Immature natural killer cell (primary cell): ENCODE results near the gene RPS6KA2. TPM values are rescaled to one million over a fixed set of nuclear protein-coding genes. Genes with fewer than 3 reads are reported as not detected.
"Not testable (repeated sequence)": the region's sequence is repeated elsewhere in the genome, so short reads cannot be mapped to it uniquely, and the experiment has no call there.

Source experiments
- DNase-seq, 3 donors: peaks; one replicate each; pipeline ENCODE4 v3.0.0; 2022; ENCODE audit warnings: mixed read lengths in 1 of 3
- H3K27ac Mint-ChIP-seq, 6 donors: one replicate each; pipeline ENCODE4 v1.8.0; 2020; ENCODE audit warnings: mixed read lengths in 6 of 6, mild to moderate bottlenecking in 5 of 6, inconsistent platforms in 4 of 6, moderate library complexity in 3 of 6
- H3K27me3 Mint-ChIP-seq, 3 donors: one replicate each; pipeline ENCODE4 v1.8.0; 2020 to 2021; ENCODE audit warnings: low read depth in 3 of 3, mild to moderate bottlenecking in 3 of 3, mixed read lengths in 3 of 3, moderate library complexity in 3 of 3, inconsistent platforms in 1 of 3
- H3K36me3 Mint-ChIP-seq, 3 donors: one replicate each; pipeline ENCODE4 v1.8.0; 2020; ENCODE audit warnings: mixed read lengths in 3 of 3, inconsistent platforms in 2 of 3, mild to moderate bottlenecking in 2 of 3
- H3K4me1 Mint-ChIP-seq, 2 donors: one replicate each; pipeline ENCODE4 v1.8.0; 2020; ENCODE audit warnings: inconsistent platforms in 2 of 2, mild to moderate bottlenecking in 2 of 2, mixed read lengths in 2 of 2, moderate library complexity in 1 of 2
- H3K4me3 Mint-ChIP-seq, 5 donors: one replicate each; pipeline ENCODE4 v1.8.0; 2020; ENCODE audit warnings: mild to moderate bottlenecking in 5 of 5, mixed read lengths in 5 of 5, inconsistent platforms in 3 of 5, moderate library complexity in 3 of 5
- H3K9me3 Mint-ChIP-seq, 6 donors: one replicate each; pipeline ENCODE4 v1.8.0; 2020; ENCODE audit warnings: mild to moderate bottlenecking in 6 of 6, mixed read lengths in 6 of 6, inconsistent platforms in 4 of 6, moderate library complexity in 3 of 6
- polyA plus RNA-seq, 3 donors: library from polyadenylated mRNA; unstranded; fragments of 300-500 nt; fragmentation: Illumina TruSeq; gene quantifications; one replicate each; pipeline ENCODE4 v1.2.3, GENCODE V29; 2021

The RPS6KA2 gene
- polyA plus RNA-seq, 3 donors from 2014 or later, result 2.5 to 5.3 (median 3.4) TPM

DNA sequence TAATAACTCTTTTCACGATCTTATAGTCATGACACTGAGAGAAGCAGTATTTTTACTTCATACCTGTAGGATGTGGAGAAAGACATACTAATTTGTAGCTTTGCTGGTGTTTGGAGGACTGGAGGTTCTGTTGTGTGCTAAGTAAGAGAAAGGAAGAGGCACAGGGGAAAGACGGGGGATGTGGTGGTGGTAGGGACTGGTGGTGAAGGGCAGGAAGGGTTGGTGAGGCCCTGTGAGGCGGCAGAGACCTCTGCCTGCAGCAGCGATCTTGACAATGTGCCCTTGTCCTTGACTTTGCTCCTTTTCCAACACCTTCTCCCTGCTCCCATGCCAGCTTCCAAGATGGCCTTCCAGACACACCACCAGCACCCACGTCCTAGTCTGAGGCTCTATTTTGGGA is 211.7 kb downstream of the RPS6KA2 start:
- Mint-ChIP-seq H3K36me3 (peaks cover 0 to 13% (median 4%) of the 10 kb centered on the region in 3 donors), H3K4me1 (peaks cover 77 to 82% of the 10 kb centered on the region in 2 donors), H3K9me3 (peaks cover 0 to 2% (median 0%) of the 10 kb centered on the region in 6 donors), H3K27me3 (peaks cover 20 to 31% (median 25%) of the 10 kb centered on the region in 3 donors), H3K27ac (peak overlapping the region; percentile 64 to 98 (median 88)), H3K4me3 (peak overlapping the region; percentile 72 to 85 (median 78))
- DNase-seq, result peak; percentile 44 to 63 (median 60)

DNA sequence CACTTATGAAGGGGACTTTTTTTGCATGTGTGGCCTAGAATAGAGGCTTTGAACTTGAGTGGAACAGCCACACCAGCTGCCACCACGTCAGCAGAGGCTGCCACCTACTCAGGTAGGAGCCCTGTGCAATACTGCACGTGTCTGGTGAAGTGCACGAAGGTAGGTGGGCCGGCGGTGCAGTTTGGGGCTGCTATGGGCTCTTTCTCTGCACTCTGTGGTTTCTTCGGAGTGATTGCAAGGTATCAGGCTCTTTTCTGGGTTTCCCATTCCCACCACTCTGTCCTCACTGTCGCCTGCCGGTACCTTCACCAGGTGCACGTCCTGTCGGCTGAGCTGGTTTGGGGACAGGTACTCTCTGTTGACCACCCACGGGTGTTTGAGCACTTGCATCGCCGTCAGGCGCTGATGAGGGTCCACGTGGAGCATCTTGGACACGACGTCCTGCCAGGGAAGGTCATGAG is 213.5 kb downstream of the RPS6KA2 start:
- DNase-seq, result no peak
- Mint-ChIP-seq H3K4me1 (peaks cover 61 to 70% of the 10 kb centered on the region in 2 donors), H3K9me3 (peaks cover 0 to 2% (median 0%) of the 10 kb centered on the region in 6 donors), H3K4me3 (peak overlapping the region in 1 of 5 donors; percentile 21), H3K36me3 (peaks cover 0 to 15% (median 4%) of the 10 kb centered on the region in 3 donors), H3K27me3 (peaks cover 23 to 27% (median 26%) of the 10 kb centered on the region in 3 donors), H3K27ac (peak overlapping the region in 1 of 6 donors; percentile 14)

DNA sequence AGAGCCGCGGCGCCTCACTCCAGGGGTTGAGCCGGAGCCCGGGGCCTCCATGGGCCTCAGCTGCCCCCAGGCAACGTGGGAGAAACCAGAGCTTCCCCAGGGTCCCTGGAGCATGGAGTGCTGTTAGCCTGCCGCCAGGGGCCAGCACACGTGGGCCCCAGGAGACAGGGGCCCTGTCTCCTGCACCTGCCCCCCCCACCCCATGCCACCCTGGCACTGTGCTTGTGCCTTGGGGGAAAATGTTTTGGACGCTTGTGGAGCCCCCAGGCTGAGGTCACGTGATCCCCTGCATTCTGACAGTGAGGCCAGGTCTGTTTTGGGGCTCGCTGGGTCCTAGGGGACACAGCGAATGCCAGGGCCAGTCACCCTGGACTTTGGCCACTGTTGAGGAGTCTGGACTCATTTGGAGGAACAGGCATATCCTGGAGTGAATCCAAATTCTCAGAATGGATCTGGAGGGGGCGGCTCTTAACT is 214.1 kb downstream of the RPS6KA2 start:
- no peak for DNase-seq
- no peak overlapping the region for H3K27ac Mint-ChIP-seq

DNA sequence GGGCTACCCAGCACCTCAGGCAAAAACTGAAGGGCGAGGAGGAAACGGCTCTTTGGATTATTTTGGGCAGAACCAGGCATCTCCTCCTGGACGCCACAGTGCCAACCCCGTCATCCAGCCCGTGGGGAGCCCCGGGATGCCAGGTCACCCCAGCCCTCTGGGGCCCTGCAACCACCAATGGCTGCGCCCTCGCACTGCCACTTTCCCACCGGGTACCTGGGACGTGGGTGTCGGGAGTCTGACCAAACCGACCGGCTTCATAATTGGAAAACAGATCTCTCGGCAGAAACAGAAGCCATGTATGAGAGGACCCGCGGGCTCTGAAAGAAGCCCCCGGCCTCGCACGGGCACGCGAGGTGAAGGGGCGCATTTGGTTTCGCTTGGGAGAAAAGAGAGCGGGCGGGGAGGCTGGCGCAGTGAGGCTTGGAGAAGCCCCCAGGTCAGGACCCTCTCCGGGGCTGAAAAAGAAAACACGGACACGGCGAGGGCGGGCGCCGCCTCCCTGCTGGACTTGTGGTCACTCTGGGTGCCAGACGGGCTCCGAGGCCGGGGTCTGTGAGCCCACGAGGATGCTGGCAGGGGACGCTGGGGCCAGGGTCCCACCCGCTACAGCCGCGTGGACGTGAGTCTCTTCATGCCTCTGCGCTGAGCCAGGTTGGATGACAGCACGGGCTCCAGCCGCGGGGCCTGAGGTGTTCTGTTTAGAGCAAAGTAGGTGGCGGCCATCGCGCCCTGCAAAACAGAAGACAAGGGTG is 214.7 kb downstream of the RPS6KA2 start:
- Mint-ChIP-seq H3K27me3 (peaks cover 20 to 26% (median 25%) of the 10 kb centered on the region in 3 donors), H3K9me3 (peaks cover 0 to 2% (median 0%) of the 10 kb centered on the region in 6 donors), H3K4me1 (peaks cover 49 to 58% of the 10 kb centered on the region in 2 donors), H3K4me3 (peak overlapping the region in 4 of 5 donors; percentile 44 to 67 (median 58)), H3K36me3 (peaks cover 0 to 15% (median 4%) of the 10 kb centered on the region in 3 donors), H3K27ac (no peak overlapping the region)
- no peak for DNase-seq

More for the DNA sequence above, 214.1 kb downstream of the RPS6KA2 start:
- peaks cover 55 to 64% of the 10 kb centered on the region in 2 donors for H3K4me1 Mint-ChIP-seq
- H3K27me3 Mint-ChIP-seq, result peaks cover 23 to 31% (median 26%) of the 10 kb centered on the region in 3 donors
- peaks cover 0 to 15% (median 4%) of the 10 kb centered on the region in 3 donors for H3K36me3 Mint-ChIP-seq
- peaks cover 0 to 2% (median 0%) of the 10 kb centered on the region in 6 donors for H3K9me3 Mint-ChIP-seq
- H3K4me3 Mint-ChIP-seq, result no peak overlapping the region

DNA sequence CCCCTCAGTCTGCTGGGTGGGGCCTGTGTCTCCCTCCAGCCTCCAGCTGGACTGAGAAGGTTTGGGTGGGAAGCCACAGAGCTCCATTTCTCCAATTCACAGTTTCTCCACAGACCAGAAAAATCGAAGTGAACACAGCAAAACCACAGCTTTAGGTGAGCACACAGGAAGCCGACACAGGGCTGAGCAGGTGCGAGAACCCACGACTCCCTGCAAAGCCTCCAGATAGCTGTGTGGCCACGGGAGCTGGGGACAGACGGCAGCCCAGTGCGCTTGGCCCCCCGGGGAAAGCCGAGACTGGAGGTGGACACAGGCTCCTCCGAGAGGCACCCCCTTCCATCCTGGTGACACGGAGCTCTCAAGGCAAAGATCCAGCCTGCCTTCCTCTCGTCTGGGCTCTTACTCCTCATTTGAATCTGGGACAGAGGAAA is 215.3 kb downstream of the RPS6KA2 start:
- DNase-seq, result peak; percentile 39 to 50 (median 41)
- Mint-ChIP-seq H3K27ac (peak overlapping the region in 3 of 6 donors; percentile 1 to 56 (median 55)), H3K36me3 (peaks cover 0 to 13% (median 0%) of the 10 kb centered on the region in 3 donors), H3K9me3 (peaks cover 0 to 2% (median 0%) of the 10 kb centered on the region in 6 donors), H3K4me1 (peaks cover 43 to 52% of the 10 kb centered on the region in 2 donors), H3K4me3 (peak overlapping the region; percentile 9 to 67 (median 57)), H3K27me3 (peaks cover 14 to 22% (median 19%) of the 10 kb centered on the region in 3 donors)

DNA sequence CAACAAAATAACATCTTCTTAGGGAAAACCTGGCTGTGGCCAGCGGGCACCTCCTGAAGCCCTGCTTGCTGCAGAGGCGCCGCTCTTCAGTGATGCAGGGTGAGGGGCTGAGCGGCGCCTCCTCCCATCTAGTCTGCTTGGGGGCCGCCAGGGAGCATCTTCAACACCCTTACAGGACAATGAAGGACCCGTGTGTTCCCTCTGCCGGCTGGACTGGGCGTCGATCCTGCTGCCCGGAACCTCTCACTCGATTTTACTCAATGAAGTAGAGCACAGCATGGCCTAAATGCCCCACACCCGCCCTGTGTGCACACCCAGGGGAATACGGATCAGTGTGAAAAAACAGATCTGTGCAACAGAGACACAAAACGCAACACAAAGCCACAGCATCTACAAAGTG is 215.8 kb downstream of the RPS6KA2 start:
- Mint-ChIP-seq H3K9me3 (peaks cover 0 to 2% (median 0%) of the 10 kb centered on the region in 6 donors), H3K4me3 (peak overlapping the region; percentile 9 to 67 (median 57)), H3K4me1 (peaks cover 39 to 47% of the 10 kb centered on the region in 2 donors), H3K27ac (peak overlapping the region in 1 of 6 donors; percentile 1), H3K36me3 (peaks cover 0 to 10% (median 0%) of the 10 kb centered on the region in 3 donors), H3K27me3 (peaks cover 11 to 20% (median 17%) of the 10 kb centered on the region in 3 donors)
- DNase-seq, result no peak

DNA sequence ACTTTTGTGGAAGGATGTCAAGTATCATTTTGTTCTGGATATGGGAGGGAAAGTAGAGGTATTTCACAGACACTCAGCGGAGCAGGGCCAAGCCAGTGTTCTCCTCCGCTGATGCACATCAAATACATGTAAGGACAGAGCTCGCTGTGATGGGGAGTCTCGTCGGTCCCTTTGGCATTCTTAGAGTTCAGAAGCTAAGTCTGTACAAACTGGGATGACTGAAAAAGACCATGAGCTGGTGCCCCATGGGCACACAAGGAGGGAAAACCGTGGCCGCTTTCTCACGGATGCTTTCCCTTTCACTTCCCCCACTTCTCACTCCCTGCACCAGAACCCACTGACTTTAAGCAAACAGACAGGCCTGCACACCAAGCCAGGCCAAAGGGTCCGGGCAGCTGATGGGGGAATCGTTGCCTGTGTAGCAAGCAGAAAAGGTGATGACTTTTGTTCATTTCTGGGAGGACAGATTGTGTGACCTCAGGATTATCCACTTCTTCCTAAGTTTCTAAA is 216.6 kb downstream of the RPS6KA2 start:
- H3K4me3 Mint-ChIP-seq, result peak overlapping the region in 1 of 5 donors; percentile 47
- peak overlapping the region in 1 of 6 donors; percentile 38 for H3K27ac Mint-ChIP-seq
- H3K9me3 Mint-ChIP-seq, result no peaks in the 10 kb centered on the region
- H3K27me3 Mint-ChIP-seq, result peaks cover 11 to 18% (median 12%) of the 10 kb centered on the region in 3 donors
- H3K36me3 Mint-ChIP-seq, result peaks cover 0 to 7% (median 0%) of the 10 kb centered on the region in 3 donors
- DNase-seq, result no peak
- peaks cover 31 to 39% of the 10 kb centered on the region in 2 donors for H3K4me1 Mint-ChIP-seq

DNA sequence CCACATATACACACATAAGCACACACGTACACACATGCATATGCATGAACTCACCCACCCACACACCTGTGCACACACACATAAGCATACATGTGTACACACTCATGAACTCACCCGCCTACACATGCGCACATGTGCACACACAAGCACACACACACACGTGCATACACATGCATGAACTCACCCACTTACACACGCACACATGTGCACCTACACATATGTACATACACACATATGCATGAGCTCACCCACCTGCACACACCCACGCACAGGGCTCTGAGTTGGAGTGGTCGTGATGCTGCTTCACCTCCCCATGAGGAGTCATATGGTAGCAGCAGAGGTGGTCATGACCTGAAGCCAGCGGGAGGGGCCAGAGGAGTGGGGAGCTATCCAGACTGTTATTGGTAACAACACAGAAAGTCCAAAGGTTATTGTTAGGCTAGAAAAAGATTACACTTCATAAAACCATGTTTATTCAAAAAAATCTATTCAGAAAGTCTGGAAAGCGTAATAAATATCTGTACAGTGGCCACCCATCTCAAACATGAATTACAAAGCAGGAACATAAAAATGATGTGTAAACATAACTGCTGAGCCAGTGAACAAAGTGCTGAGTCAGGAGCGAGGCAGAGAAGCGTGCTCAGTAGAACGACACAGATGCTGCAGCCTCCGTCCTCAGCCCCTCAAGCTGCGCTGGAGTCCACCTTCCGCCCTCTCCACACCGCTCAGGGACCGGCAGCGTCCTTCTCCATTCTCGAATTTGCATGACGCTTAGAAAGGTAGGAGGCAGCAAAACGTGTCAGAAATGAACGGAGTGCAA is 217.9 kb downstream of the RPS6KA2 start:
- Mint-ChIP-seq H3K9me3 (no peaks in the 10 kb centered on the region), H3K27ac (peak overlapping the region in 1 of 6 donors; percentile 51), H3K4me1 (peaks cover 18 to 26% of the 10 kb centered on the region in 2 donors), H3K27me3 (peaks cover 11 to 15% (median 14%) of the 10 kb centered on the region in 3 donors), H3K36me3 (peaks cover 0 to 4% (median 0%) of the 10 kb centered on the region in 3 donors), H3K4me3 (no peak overlapping the region)
- DNase-seq, result no peak

DNA sequence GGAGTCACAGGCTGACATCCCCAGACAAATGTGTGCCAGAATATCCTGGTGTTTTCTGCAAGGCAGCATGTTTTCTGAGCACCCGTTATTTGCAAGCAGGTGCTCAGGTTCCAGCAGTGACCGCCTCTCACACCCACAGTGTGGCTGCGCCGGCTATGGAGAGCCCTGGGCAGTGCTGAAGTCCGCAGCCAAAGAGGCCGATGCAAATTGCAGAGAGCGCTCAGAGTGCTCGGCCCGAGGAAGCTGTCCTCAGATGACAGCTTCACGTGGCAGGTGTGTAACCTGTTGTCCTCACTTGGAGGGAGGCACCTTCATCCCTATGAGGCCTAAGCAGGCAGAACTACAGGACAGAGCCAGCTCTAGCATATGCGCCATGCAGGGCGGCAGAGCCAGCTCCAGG is 220.9 kb downstream of the RPS6KA2 start:
- Mint-ChIP-seq H3K27ac (no peak overlapping the region), H3K4me1 (peaks cover 10 to 15% of the 10 kb centered on the region in 2 donors), H3K27me3 (peaks cover 10 to 11% (median 11%) of the 10 kb centered on the region in 3 donors), H3K4me3 (no peak overlapping the region), H3K36me3 (peaks cover 0 to 4% (median 0%) of the 10 kb centered on the region in 3 donors), H3K9me3 (no peaks in the 10 kb centered on the region)
- DNase-seq, result no peak

DNA sequence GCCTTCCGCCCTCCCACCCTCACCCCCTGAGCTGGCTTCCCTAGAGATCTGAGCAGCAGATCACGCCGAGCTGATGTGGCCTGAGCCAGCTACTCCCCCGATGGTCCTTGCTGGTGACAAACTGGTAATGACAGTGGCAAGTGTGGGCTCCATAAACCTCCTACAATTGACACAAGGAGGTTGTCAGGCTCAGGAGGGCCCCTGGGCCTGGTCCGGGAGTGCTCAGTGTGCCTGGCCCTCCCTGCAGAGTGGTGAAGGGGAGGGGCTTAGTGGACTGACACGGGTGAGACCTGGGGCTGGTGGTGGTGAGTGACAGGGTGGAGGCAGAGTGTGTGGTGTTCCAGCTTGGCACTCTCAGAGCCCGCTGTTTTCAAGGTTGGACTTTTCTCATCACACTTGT is 221.7 kb downstream of the RPS6KA2 start:
- Mint-ChIP-seq H3K27ac (no peak overlapping the region), H3K9me3 (no peaks in the 10 kb centered on the region), H3K4me3 (no peak overlapping the region), H3K36me3 (peaks cover 0 to 3% (median 0%) of the 10 kb centered on the region in 3 donors), H3K4me1 (peaks cover 6 to 7% of the 10 kb centered on the region in 2 donors), H3K27me3 (peaks cover 8 to 11% (median 10%) of the 10 kb centered on the region in 3 donors)
- DNase-seq, result no peak

DNA sequence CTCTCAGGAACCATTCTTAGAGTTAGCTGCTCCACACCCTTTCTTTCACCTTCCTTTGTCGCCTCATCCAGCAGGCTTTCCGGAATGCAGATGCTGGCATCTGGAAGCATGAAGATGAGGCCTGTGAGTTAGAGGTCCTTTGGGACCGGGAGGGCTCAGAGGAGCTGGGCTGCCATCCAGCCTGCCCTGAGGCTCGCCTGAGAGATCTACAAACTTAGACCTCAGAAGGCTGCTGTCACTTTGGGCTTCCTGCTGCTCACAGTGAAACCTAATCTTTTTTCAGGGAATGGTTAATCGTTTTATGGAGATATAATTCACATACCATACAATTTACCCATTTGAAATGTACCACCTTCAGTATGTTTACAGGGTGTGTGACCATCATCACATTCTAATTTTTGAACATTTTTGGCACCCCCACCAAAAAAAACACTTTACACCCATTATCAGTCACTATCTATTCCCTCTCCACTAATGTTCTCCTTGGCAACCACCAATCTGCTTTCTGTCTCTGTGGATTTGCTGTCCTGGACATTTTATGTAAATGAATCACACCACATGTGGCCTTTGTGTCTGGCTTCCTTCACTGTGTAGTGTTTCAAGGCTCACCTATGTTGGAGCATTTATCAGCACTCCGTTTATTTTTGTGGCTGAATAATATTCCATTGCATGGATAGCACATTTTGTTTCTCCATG is 224.3 kb downstream of the RPS6KA2 start:
- DNase-seq, result no peak
- Mint-ChIP-seq H3K36me3 (no peaks in the 10 kb centered on the region), H3K27me3 (peaks cover 0 to 7% (median 0%) of the 10 kb centered on the region in 3 donors), H3K4me1 (peaks cover 0 to 3% of the 10 kb centered on the region in 2 donors), H3K9me3 (no peaks in the 10 kb centered on the region), H3K4me3 (no peak overlapping the region), H3K27ac (peak overlapping the region in 1 of 6 donors; percentile 61)

DNA sequence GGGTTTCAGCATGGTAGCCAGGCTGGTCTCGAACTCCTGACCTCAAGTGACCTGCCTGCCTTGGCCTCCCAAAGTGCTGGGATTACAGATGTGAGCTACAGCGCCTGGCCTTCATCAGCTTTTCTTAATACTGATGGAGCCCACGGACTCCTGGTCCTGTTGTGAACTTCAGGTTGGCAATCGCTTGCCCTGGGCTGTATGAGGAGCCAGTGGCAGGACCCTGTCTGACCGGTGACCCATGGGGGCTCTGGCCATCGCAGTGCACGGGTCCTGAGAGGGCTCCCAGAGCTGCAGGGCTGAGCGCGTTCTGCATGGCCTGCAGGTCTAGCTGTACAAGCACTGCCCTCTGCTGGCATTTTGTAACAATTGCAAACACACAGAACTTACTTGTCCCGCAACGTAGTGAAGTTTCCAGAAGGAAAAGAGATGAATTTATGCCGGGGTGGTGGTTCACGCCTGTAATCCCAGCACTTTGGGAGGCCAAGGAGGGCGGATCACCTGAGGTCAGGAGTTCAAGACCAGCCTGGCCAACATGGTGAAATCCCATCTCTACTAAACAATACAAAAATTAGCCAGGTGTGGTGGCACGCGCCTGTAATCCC is 226.3 kb downstream of the RPS6KA2 start:
- H3K4me1 Mint-ChIP-seq, H3K27me3 Mint-ChIP-seq, H3K9me3 Mint-ChIP-seq, H3K36me3 Mint-ChIP-seq, H3K4me3 Mint-ChIP-seq: not testable (repeated sequence)
- DNase-seq, result peak; percentile 62 to 70 (median 69)
- H3K27ac Mint-ChIP-seq, result peak overlapping the region in 2 of 6 donors; percentile 13 to 50
